ENCODE data around the gene MALRD1. TPM values are rescaled to one million over a fixed set of nuclear protein-coding genes. Genes with fewer than 3 reads are reported as not detected.

The MALRD1 gene
- total RNA-seq, 4 donors from 2014 or later = 58.6 to 357 (median 249) TPM

GRCh38 chr10:19316204-19316870 lies 267.7 kb downstream of the MALRD1 start:
- no peaks in the 10 kb centered on the region for H3K4me1 ChIP-seq
- DNase-seq = no peak
- H3K27me3 ChIP-seq = no peaks in the 10 kb centered on the region
- H3K36me3 ChIP-seq = no peaks in the 10 kb centered on the region
- H3K9me3 ChIP-seq = no peaks in the 10 kb centered on the region
- no peak overlapping the region for H3K27ac ChIP-seq
- no peak for TF ChIP-seq POLR2A (IDR thresholded peaks at IDR 0.05)
- TF ChIP-seq CTCF (IDR thresholded peaks at IDR 0.05) = no peak
- H3K4me3 ChIP-seq = no peak overlapping the region

DNA sequence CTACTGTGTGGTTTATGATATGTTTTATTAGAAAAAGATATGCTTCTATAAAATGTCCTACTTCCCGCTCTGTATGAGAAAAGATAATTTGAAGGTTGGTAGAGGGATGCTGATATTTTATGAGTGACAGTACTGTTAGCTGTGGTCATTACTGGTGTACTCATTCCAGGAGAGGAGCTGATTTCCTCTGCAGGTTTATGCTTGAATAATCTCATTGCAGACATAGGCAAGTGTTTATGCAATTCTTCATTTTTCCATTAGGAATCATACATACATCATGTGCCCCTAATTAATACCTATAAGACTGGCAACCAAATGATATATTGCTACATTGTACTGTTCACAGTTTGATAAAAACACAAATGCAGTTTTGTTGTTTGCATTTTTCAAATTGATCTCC lies 269.4 kb downstream of the MALRD1 start:
- Histone ChIP-seq H3K36me3 (no peaks in the 10 kb centered on the region), H3K27me3 (no peaks in the 10 kb centered on the region)

DNA sequence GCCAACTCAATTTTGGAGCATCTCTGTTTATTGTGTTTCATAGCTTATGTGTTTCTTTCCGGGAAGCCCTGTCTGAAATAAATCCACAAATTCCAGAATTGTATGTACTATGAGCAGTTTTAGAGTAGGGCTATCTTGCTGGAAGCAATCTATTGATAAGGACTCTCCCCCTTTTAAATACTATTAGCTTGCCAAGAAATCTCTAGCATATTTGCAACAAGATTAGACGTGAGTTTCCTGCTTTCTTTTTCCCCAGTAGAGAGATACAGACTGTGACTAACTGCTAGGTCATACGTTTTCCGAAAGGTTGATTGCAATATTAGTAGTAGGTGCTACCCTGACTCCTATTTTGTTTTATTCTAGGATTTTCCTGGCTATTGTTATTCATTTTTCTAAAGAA lies 277.0 kb downstream of the MALRD1 start:
- Histone ChIP-seq H3K27me3 (no peaks in the 10 kb centered on the region), H3K27ac (no peak overlapping the region), H3K4me1 (no peaks in the 10 kb centered on the region), H3K36me3 (no peaks in the 10 kb centered on the region), H3K4me3 (no peak overlapping the region), H3K9me3 (no peaks in the 10 kb centered on the region)
- no peak for DNase-seq
- no peak for TF ChIP-seq POLR2A (IDR thresholded peaks at IDR 0.05)
- no peak for TF ChIP-seq CTCF (IDR thresholded peaks at IDR 0.05)

More for the DNA sequence above, 269.4 kb downstream of the MALRD1 start:
- no peaks in the 10 kb centered on the region for H3K9me3 ChIP-seq
- H3K4me3 ChIP-seq = no peak overlapping the region
- no peak overlapping the region for H3K27ac ChIP-seq
- no peaks in the 10 kb centered on the region for H3K4me1 ChIP-seq
- TF ChIP-seq CTCF (IDR thresholded peaks at IDR 0.05) = no peak
- TF ChIP-seq POLR2A (IDR thresholded peaks at IDR 0.05) = no peak
- no peak for DNase-seq

DNA sequence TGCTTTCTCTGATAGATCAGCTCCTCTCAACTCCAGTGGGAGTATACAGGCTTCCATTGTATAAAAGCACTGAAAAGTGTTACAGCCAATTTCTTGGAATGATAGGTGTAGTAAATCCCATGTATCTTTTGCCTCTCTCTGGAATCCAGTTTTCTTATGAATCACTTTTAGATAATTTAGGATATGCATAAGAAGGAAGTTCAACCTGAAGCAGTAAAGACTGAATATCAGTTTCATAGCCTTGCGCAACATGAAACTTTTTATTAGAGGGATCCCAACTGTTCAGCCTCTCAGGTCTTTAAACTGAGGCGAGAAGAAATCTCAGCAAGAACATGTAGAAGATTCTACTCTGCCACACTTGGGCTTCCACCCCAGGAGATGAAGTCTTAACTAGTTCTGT lies 280.0 kb downstream of the MALRD1 start:
- H3K36me3 ChIP-seq = no peaks in the 10 kb centered on the region
- H3K27me3 ChIP-seq = no peaks in the 10 kb centered on the region
- H3K4me3 ChIP-seq = no peak overlapping the region
- TF ChIP-seq POLR2A (IDR thresholded peaks at IDR 0.05) = no peak
- TF ChIP-seq CTCF (IDR thresholded peaks at IDR 0.05) = no peak
- no peaks in the 10 kb centered on the region for H3K9me3 ChIP-seq
- H3K27ac ChIP-seq = no peak overlapping the region
- no peaks in the 10 kb centered on the region for H3K4me1 ChIP-seq
- no peak for DNase-seq

GRCh38 chr10:19329475-19329874 lies 280.9 kb downstream of the MALRD1 start:
- no peak for DNase-seq
- Histone ChIP-seq H3K4me1 (no peaks in the 10 kb centered on the region), H3K36me3 (no peaks in the 10 kb centered on the region), H3K27me3 (no peaks in the 10 kb centered on the region), H3K4me3 (no peak overlapping the region), H3K27ac (no peak overlapping the region), H3K9me3 (no peaks in the 10 kb centered on the region)
- no peak for TF ChIP-seq CTCF (IDR thresholded peaks at IDR 0.05)
- TF ChIP-seq POLR2A (IDR thresholded peaks at IDR 0.05) = no peak

- H3K4me3 ChIP-seq = no peak overlapping the region
- TF ChIP-seq CTCF (IDR thresholded peaks at IDR 0.05) = no peak
- TF ChIP-seq POLR2A (IDR thresholded peaks at IDR 0.05) = no peak
- H3K4me1 ChIP-seq = no peaks in the 10 kb centered on the region
- H3K36me3 ChIP-seq = no peaks in the 10 kb centered on the region
- no peak overlapping the region for H3K27ac ChIP-seq
- DNase-seq = no peak
- H3K27me3 ChIP-seq = no peaks in the 10 kb centered on the region
- H3K9me3 ChIP-seq = no peaks in the 10 kb centered on the region
Observed at GRCh38 chr10:19332304-19332703, 283.7 kb downstream of the MALRD1 start.

All from Peyer's patch (tissue), 4 donors.